ENCODE results near the gene TAF1C.

Gene TAF1C

DNA sequence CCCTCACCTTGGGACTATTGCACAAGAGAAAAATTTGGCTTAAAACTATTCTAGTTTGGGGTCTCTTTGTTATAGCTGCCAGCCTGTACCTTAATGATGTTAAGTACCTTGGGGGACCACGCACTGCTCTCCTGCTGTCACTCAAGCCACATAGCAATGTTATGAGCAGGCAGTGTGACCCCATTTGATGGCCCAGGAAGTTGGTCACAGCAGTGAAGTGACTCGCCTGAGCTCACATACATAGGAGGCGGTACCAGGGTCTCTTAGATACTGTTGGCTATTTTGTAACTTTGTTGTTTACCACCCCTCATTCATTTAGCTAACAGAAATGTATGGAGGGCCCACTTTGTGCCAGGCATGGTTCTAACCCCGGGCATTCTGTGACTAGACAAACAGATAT lies 36.6 kb upstream of the TAF1C start:
- no peak overlapping the region for H3K9ac ChIP-seq (ENCODE audit: low read length)
- H3K4me2 ChIP-seq (ENCODE audit: low read length), result no peak overlapping the region
- no peak overlapping the region for H3K4me3 ChIP-seq (ENCODE audit: low read depth, low read length, poor library complexity, severe bottlenecking)
- no peaks in the 10 kb centered on the region for H3K36me3 ChIP-seq (ENCODE audit: insufficient read depth, low read length)
- TF ChIP-seq, protein P1, sequence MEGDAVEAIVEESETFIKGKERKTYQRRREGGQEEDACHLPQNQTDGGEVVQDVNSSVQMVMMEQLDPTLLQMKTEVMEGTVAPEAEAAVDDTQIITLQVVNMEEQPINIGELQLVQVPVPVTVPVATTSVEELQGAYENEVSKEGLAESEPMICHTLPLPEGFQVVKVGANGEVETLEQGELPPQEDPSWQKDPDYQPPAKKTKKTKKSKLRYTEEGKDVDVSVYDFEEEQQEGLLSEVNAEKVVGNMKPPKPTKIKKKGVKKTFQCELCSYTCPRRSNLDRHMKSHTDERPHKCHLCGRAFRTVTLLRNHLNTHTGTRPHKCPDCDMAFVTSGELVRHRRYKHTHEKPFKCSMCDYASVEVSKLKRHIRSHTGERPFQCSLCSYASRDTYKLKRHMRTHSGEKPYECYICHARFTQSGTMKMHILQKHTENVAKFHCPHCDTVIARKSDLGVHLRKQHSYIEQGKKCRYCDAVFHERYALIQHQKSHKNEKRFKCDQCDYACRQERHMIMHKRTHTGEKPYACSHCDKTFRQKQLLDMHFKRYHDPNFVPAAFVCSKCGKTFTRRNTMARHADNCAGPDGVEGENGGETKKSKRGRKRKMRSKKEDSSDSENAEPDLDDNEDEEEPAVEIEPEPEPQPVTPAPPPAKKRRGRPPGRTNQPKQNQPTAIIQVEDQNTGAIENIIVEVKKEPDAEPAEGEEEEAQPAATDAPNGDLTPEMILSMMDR (IDR thresholded peaks at IDR 0.05; ENCODE audit: low read length), result no peak
- TF ChIP-seq EZH2 (IDR thresholded peaks at IDR 0.05; ENCODE audit: borderline replicate concordance, low read length), result no peak
- H3K4me1 ChIP-seq (ENCODE audit: insufficient read depth, low read length, severe bottlenecking), result no peaks in the 10 kb centered on the region
- H3K9me2 ChIP-seq (ENCODE audit: low read depth, low read length), result no peaks in the 10 kb centered on the region
- H3K27ac ChIP-seq (ENCODE audit: low read depth, low read length, poor library complexity, severe bottlenecking), result no peak overlapping the region
- peaks cover 5% of the 10 kb centered on the region; the same call in 1 of the 2 replicates for H3K27me3 ChIP-seq (ENCODE audit: insufficient read depth, low read length)
- no peak overlapping the region for H2AFZ ChIP-seq (ENCODE audit: low read length)
- no peaks in the 10 kb centered on the region for H3K79me2 ChIP-seq (ENCODE audit: insufficient read depth, low read length)
- no peaks in the 10 kb centered on the region for H4K20me1 ChIP-seq (ENCODE audit: insufficient read depth, low read length)
- H3K9me3 ChIP-seq (ENCODE audit: low read length), result no peaks in the 10 kb centered on the region
- no peaks in the 10 kb centered on the region for H3F3A ChIP-seq (ENCODE audit: insufficient read depth, low read length)

DNA sequence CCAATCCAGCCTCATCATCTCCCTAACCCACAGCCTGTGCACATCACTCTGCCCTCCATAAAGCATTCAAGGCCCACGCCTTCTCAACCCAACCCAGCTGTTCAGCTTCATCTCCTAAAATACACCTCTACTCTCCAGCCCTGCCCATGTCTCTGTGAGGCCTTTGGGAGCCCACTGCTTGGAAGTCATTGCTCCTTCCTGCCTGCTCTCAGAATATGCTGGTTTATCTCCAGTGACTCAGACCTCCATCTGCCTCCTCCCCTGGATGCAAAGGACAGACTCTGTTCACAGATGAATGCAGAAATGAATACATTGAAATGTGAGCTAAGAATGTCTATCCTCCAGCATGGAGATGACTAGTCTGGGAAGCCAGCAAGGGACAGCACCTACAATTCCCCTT lies 34.0 kb upstream of the TAF1C start:
- no peaks in the 10 kb centered on the region for H3F3A ChIP-seq (ENCODE audit: insufficient read depth, low read length)
- no peak for TF ChIP-seq EZH2 (IDR thresholded peaks at IDR 0.05; ENCODE audit: borderline replicate concordance, low read length)
- TF ChIP-seq, protein P1 (IDR thresholded peaks at IDR 0.05; ENCODE audit: low read length), result no peak
- H3K79me2 ChIP-seq (ENCODE audit: insufficient read depth, low read length), result no peaks in the 10 kb centered on the region
- no peak overlapping the region for H3K4me3 ChIP-seq (ENCODE audit: low read depth, low read length, poor library complexity, severe bottlenecking)
- H3K27me3 ChIP-seq (ENCODE audit: insufficient read depth, low read length), result peaks cover 5% of the 10 kb centered on the region; the same call in 1 of the 2 replicates
- no peak overlapping the region for H3K9ac ChIP-seq (ENCODE audit: low read length)
- no peak overlapping the region for H3K27ac ChIP-seq (ENCODE audit: low read depth, low read length, poor library complexity, severe bottlenecking)
- no peaks in the 10 kb centered on the region for H3K36me3 ChIP-seq (ENCODE audit: insufficient read depth, low read length)
- no peak overlapping the region for H3K4me2 ChIP-seq (ENCODE audit: low read length)
- H2AFZ ChIP-seq (ENCODE audit: low read length), result no peak overlapping the region
- H3K9me2 ChIP-seq (ENCODE audit: low read depth, low read length), result no peaks in the 10 kb centered on the region
- no peaks in the 10 kb centered on the region for H3K9me3 ChIP-seq (ENCODE audit: low read length)
- H4K20me1 ChIP-seq (ENCODE audit: insufficient read depth, low read length), result no peaks in the 10 kb centered on the region
- H3K4me1 ChIP-seq (ENCODE audit: insufficient read depth, low read length, severe bottlenecking), result no peaks in the 10 kb centered on the region

DNA sequence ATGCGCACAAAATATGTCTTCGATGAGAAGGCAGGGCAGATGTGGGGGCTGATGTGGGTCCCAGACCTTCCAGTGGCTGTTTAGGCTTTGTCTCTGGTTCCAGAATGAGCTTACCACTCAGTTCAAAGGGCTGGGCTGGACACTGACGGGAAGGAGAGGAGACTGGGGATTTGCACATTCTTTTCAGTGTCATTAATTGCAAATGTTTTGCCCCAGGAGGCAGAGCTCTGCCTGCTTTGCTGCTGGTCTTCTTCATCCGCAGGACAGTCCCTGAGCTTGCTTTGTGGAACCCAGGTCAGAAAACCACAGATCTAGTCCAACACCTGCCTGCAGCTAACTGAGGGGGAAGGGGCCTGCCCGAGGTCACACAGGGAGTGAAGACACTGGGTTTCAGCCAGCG lies 32.1 kb upstream of the TAF1C start:
- TF ChIP-seq, protein P1 (IDR thresholded peaks at IDR 0.05; ENCODE audit: low read length), result no peak
- TF ChIP-seq EZH2 (IDR thresholded peaks at IDR 0.05; ENCODE audit: borderline replicate concordance, low read length), result no peak
- Histone ChIP-seq H2AFZ (ENCODE audit: low read length) (no peak overlapping the region), H3K9me3 (ENCODE audit: low read length) (no peaks in the 10 kb centered on the region), H3K4me2 (ENCODE audit: low read length) (no peak overlapping the region), H3K27me3 (ENCODE audit: insufficient read depth, low read length) (peaks cover 16% of the 10 kb centered on the region; the same call in 1 of the 2 replicates), H3K79me2 (ENCODE audit: insufficient read depth, low read length) (no peaks in the 10 kb centered on the region), H3F3A (ENCODE audit: insufficient read depth, low read length) (no peaks in the 10 kb centered on the region), H4K20me1 (ENCODE audit: insufficient read depth, low read length) (no peaks in the 10 kb centered on the region), H3K9me2 (ENCODE audit: low read depth, low read length) (no peaks in the 10 kb centered on the region), H3K4me3 (ENCODE audit: low read depth, low read length, poor library complexity, severe bottlenecking) (no peak overlapping the region), H3K36me3 (ENCODE audit: insufficient read depth, low read length) (no peaks in the 10 kb centered on the region), H3K9ac (ENCODE audit: low read length) (no peak overlapping the region), H3K27ac (ENCODE audit: low read depth, low read length, poor library complexity, severe bottlenecking) (no peak overlapping the region), H3K4me1 (ENCODE audit: insufficient read depth, low read length, severe bottlenecking) (no peaks in the 10 kb centered on the region)

All from OCI-LY1 (cell line).